Ovary (tissue), 9 donors: Measurements from ENCODE around the gene SSBP2. TPM values are rescaled to one million over a fixed set of nuclear protein-coding genes. Genes with fewer than 3 reads are reported as not detected.
A peak's percentile ranks its signal among the peaks of the same experiment; 100 is the strongest.

Experiments used
- DNase-seq, 5 donors: peaks; one replicate each; pipeline ENCODE4 v3.0.0-alpha.2; 2019 to 2020
- H3K27ac ChIP-seq, 2 donors: fragments of 200-600 bp; one replicate each; pipeline versions ENCODE4 v1.5.1 to v1.8.0; 2019 to 2022
- H3K27me3 ChIP-seq: fragments of 200-600 bp; one replicate; pipeline ENCODE4 v1.8.0; 2022
- H3K36me3 ChIP-seq: fragments of 200-600 bp; sonication (generic); one replicate; pipeline ENCODE4 v1.5.1; 2019
- H3K4me1 ChIP-seq: one replicate; pipeline ENCODE4 v1.8.1; 2013; ENCODE audit warnings: mild to moderate bottlenecking, moderate library complexity; ENCODE audit not compliant: insufficient read depth
- H3K4me3 ChIP-seq: fragments of 200-600 bp; sonication (generic); one replicate; pipeline ENCODE4 v1.5.1; 2017
- H3K9me3 ChIP-seq, 2 donors: fragments of 200-600 bp in 1 of 2; sonication (generic) in 1 of 2; one replicate each; pipeline versions ENCODE4 v1.5.1 to v1.8.1; 2013 to 2019; ENCODE audit warnings: mild to moderate bottlenecking in 1 of 2, moderate library complexity in 1 of 2
- CTCF ChIP-seq, 3 donors: fragments of 450-650 bp in 2 of 3; fragments of 200-600 bp in 1 of 3; IDR thresholded peaks; one replicate each; pipeline versions ENCODE4 v1.5.1 to v1.8.0; 2016 to 2022; ENCODE audit warnings: antibody characterized with exemption in 3 of 3, mild to moderate bottlenecking in 1 of 3
- EP300 ChIP-seq: sonication (generic); formaldehyde crosslinking; IDR thresholded peaks from one replicate; pipeline ENCODE4 v1.6.1; 2017; ENCODE audit warnings: antibody characterized with exemption
- POLR2A ChIP-seq: fragments of 450-650 bp; IDR thresholded peaks from one replicate; pipeline ENCODE4 v1.6.1; 2017; ENCODE audit warnings: antibody characterized with exemption, mild to moderate bottlenecking, moderate library complexity
- WGBS, 3 donors: extraction: QIAGEN DNeasy Blood & Tissue Kit in 1 of 3; methylation state at CpG; one replicate each; pipeline versions ENCODE4 v1.1.5 to v1.1.7; 2013 to 2017; 5-methylcytosine and 5-hydroxymethylcytosine counted together
- intact Hi-C, 4 donors: fragments of 100-400 bp; cut with DNase I; formaldehyde crosslinking; loops; one replicate each; pipeline versions ENCODE4 v1.11.0 to v1.15.1; 2022 to 2023
- polyA plus RNA-seq, 2 donors: library from polyadenylated mRNA; stranded (reverse); fragments of 200-250 nt in 1 of 2; fragments of 350-450 nt in 1 of 2; fragmentation: Illumina TruSeq in 1 of 2; extraction: RNeasy Lipid Tissue Mini Kit (QIAGEN cat#74804) in 1 of 2; gene quantifications; one replicate each; pipeline ENCODE4 v1.2.3, GENCODE V29; 2013 to 2014
- total RNA-seq, 7 donors: library from RNA; depleted of rRNA in 2 of 7; stranded (reverse); fragments of >200 nt in 2 of 7; fragmentation: NEBNext Ultra II Directional in 3 of 7; extraction: Animal tissue kit (Norgen Biotek cat#: 25700) in 3 of 7; gene quantifications; one replicate each; pipeline versions ENCODE4 v1.1.0 to v1.2.4, GENCODE V29; 2016 to 2023
- donor health status: DM: no; HTN: no; CAD: no; lungs with moderate emphysema.
- donor health status: DM: no; HTN: no; CAD: no.
- donor health status: Bipolar disorder and iron deficiency.
- donor health status: DM: yes; HTN: yes; CAD: no.
- donor health status: DM: no; HTN: no; CAD: no.
- donor health status: DM: yes; HTN: yes; CAD: no.

The SSBP2 gene
- total and polyA plus RNA-seq, 9 donors: 40.5 to 126 (median 78.2) TPM

- TF ChIP-seq CTCF (IDR thresholded peaks at IDR 0.05) (no peak), POLR2A (no peak), EP300 (no peak)
- no peaks in the 10 kb centered on the region for H3K4me1 ChIP-seq
- H3K27ac ChIP-seq: no peak overlapping the region
- H3K9me3 ChIP-seq: no peaks in the 10 kb centered on the region
- H3K4me3 ChIP-seq: no peak overlapping the region
- H3K36me3 ChIP-seq: no peaks in the 10 kb centered on the region
- no peak for DNase-seq
- WGBS, 3 donors: 57 to 73% (median 60%) methylated on average over 4 of the region's 4 CpGs
- H3K27me3 ChIP-seq: no peaks in the 10 kb centered on the region
- intact Hi-C loops: no loop called here
Measured at GRCh38 chr5:81398741-81399140, 352.2 kb downstream of the SSBP2 start.

- no peak for DNase-seq
- H3K4me3 ChIP-seq: no peak overlapping the region
- H3K27ac ChIP-seq: no peak overlapping the region
- WGBS, 3 donors: 2 to 4% (median 2%) methylated on average over 3 of the region's 3 CpGs
- H3K9me3 ChIP-seq: no peaks in the 10 kb centered on the region
- no peaks in the 10 kb centered on the region for H3K36me3 ChIP-seq
- H3K4me1 ChIP-seq: peaks cover 3% of the 10 kb centered on the region
- intact Hi-C loops: no loop called here
- no peaks in the 10 kb centered on the region for H3K27me3 ChIP-seq
- no peak for TF ChIP-seq CTCF (IDR thresholded peaks at IDR 0.05)
- no peak for TF ChIP-seq POLR2A
- TF ChIP-seq EP300: no peak
Measured at GRCh38 chr5:81397176-81397575, 353.7 kb downstream of the SSBP2 start.

GRCh38 chr5:81395262-81395661 is 355.6 kb downstream of the SSBP2 start:
- no peak for DNase-seq
- 53 to 58% (median 57%) methylated on average over 3 of the region's 3 CpGs for WGBS, 3 donors
- H3K27me3 ChIP-seq: no peaks in the 10 kb centered on the region

GRCh38 chr5:81393783-81394718 is 356.8 kb downstream of the SSBP2 start, which contains the start of gene ACOT12:
ACOT12 (minus strand) TSS chr5:81394134; CDS start chr5:81394114, 20 bp downstream.
- Histone ChIP-seq H3K4me1 (peaks cover 3% of the 10 kb centered on the region), H3K4me3 (peak within 1 kb of the TSS; percentile 39), H3K27me3 (no peaks in the 10 kb centered on the region), H3K9me3 (no peaks in the 10 kb centered on the region), H3K36me3 (no peaks in the 10 kb centered on the region), H3K27ac (no peak within 1 kb of the TSS)
- intact Hi-C loops: no loop called here
- DNase-seq: peak in 2 of 5 donors; percentile 44 to 46
- no peak for TF ChIP-seq EP300
- TF ChIP-seq CTCF (IDR thresholded peaks at IDR 0.05): no peak
- no peak for TF ChIP-seq POLR2A
- 1 to 3% (median 2%) methylated on average over 57 to 77 of the region's 77 CpGs for WGBS, 3 donors

More at GRCh38 chr5:81395262-81395661, 355.6 kb downstream of the SSBP2 start:
- no peak for TF ChIP-seq POLR2A
- TF ChIP-seq CTCF (IDR thresholded peaks at IDR 0.05): no peak
- no peak for TF ChIP-seq EP300
- Histone ChIP-seq H3K27ac (no peak overlapping the region), H3K36me3 (no peaks in the 10 kb centered on the region), H3K9me3 (no peaks in the 10 kb centered on the region), H3K4me3 (no peak overlapping the region), H3K4me1 (peaks cover 3% of the 10 kb centered on the region)
- intact Hi-C loops: no loop called here
